Activated CD8-positive, alpha-beta T cell treated with anti-CD3 and anti-CD28 coated beads for 36 hours (primary cell): Measurements from ENCODE around the gene SS18L1. TPM values are rescaled to one million over a fixed set of nuclear protein-coding genes. Genes with fewer than 3 reads are reported as not detected.
A peak's percentile ranks its signal among the peaks of the same experiment; 100 is the strongest.

Source experiments
- ATAC-seq: fragments of 200-7000 bp; cut with Tn5 transposase; one replicate; pipeline ENCODE4 v1.10.0; 2021; ENCODE audit warnings: mild to moderate bottlenecking, moderate library complexity
- CTCF ChIA-PET: fragments of 350-600 bp; sonication (Branson Sonifier 250); formaldehyde crosslinking; loops from one replicate; lab custom pipeline; 2021; ENCODE audit warnings: antibody characterized with exemption; lab: Charles Lee
- POLR2A ChIA-PET: fragments of 350-600 bp; sonication (Branson Sonifier 250); formaldehyde crosslinking; loops from one replicate; lab custom pipeline; 2021; ENCODE audit warnings: antibody characterized with exemption; lab: Charles Lee
- DNase-seq: peaks from one replicate; pipeline ENCODE4 v3.0.0-alpha.2; 2020
- H3K27ac Mint-ChIP-seq: one replicate; pipeline ENCODE4 v1.8.0; 2021; ENCODE audit warnings: mild to moderate bottlenecking, mixed read lengths
- H3K27me3 Mint-ChIP-seq: one replicate; pipeline ENCODE4 v1.8.0; 2021; ENCODE audit warnings: mixed read lengths
- H3K36me3 Mint-ChIP-seq: one replicate; pipeline ENCODE4 v1.8.0; 2021; ENCODE audit warnings: low read depth, mixed read lengths
- H3K4me1 Mint-ChIP-seq: one replicate; pipeline ENCODE4 v1.8.0; 2021; ENCODE audit warnings: low read depth, mixed read lengths
- H3K4me3 Mint-ChIP-seq: one replicate; pipeline ENCODE4 v1.8.0; 2021; ENCODE audit warnings: mild to moderate bottlenecking, moderate library complexity, mixed read lengths
- H3K9me3 Mint-ChIP-seq: one replicate; pipeline ENCODE4 v1.8.0; 2021; ENCODE audit warnings: mixed read lengths
- CTCF ChIP-seq: fragments of 200-600 bp; IDR thresholded peaks from one replicate; pipeline ENCODE4 v1.8.0; 2022; ENCODE audit warnings: antibody characterized with exemption, mild to moderate bottlenecking
- intact Hi-C: fragments of 100-400 bp; cut with micrococcal nuclease; formaldehyde crosslinking; loops from one replicate; pipeline ENCODE4 v1.10.0; 2022
- total RNA-seq, 2 experiments: library from RNA; stranded (reverse); gene quantifications; one replicate each; pipeline ENCODE4 v1.2.3, GENCODE V29; 2021

The SS18L1 gene
- 10 to 100 TPM; 15.3 to 16.1 TPM for total RNA-seq

GRCh38 chr20:62143081-62143956 lies at the start of gene SS18L1, which contains the start of gene PSMA7:
TSS of gene SS18L1 (plus strand) at chr20:62143769. CDS start at chr20:62143821, 52 bp downstream.
TSS of gene PSMA7 (minus strand) at chr20:62143394. CDS start at chr20:62143303, 91 bp downstream.
- Mint-ChIP-seq H3K27me3 (no peaks in the 10 kb centered on the region), H3K27ac (peak within 1 kb of the TSS; percentile 89), H3K4me1 (peaks cover 48% of the 10 kb centered on the region), H3K36me3 (peaks cover 39% of the 10 kb centered on the region), H3K9me3 (no peaks in the 10 kb centered on the region), H3K4me3 (peak within 1 kb of the TSS; percentile 84)
- ATAC-seq (peak; percentile 90), DNase-seq (peak; percentile 85)
- CTCF ChIA-PET, result interaction anchor here (0.9 to 3.1 kb wide), 4 partner anchors 13 to 239 kb away, joined by 3 to 13 read pairs (median 6); no protein-coding TSS in a partner anchor
- no peak for TF ChIP-seq CTCF
- POLR2A ChIA-PET, result interaction anchor here (0.6 to 3.1 kb wide), 7 partner anchors 14 to 117 kb away, joined by 3 to 13 read pairs (median 4); partner anchors contain the start of genes LSM14B and TAF4
- intact Hi-C loops, result no loop called here

- Mint-ChIP-seq H3K9me3 (peaks cover 11% of the 10 kb centered on the region), H3K36me3 (peaks cover 3% of the 10 kb centered on the region), H3K27me3 (no peaks in the 10 kb centered on the region), H3K4me3 (no peak overlapping the region), H3K4me1 (no peaks in the 10 kb centered on the region), H3K27ac (no peak overlapping the region)
- DNase-seq, result no peak
- no peak for TF ChIP-seq CTCF
- POLR2A ChIA-PET, result no interaction called here
- CTCF ChIA-PET, result no interaction called here
- intact Hi-C loops, result no loop called here
- no peak for ATAC-seq
These were observed 46.9 kb upstream of the SS18L1 start for GRCh38 chr20:62096421-62097380.

- Mint-ChIP-seq H3K27me3 (no peaks in the 10 kb centered on the region), H3K4me1 (no peaks in the 10 kb centered on the region), H3K4me3 (no peak overlapping the region), H3K27ac (no peak overlapping the region), H3K36me3 (peaks cover 1% of the 10 kb centered on the region), H3K9me3 (peaks cover 14% of the 10 kb centered on the region)
- no peak for TF ChIP-seq CTCF
- ATAC-seq (no peak), DNase-seq (no peak)
- POLR2A ChIA-PET, result interaction anchor here (1.2 kb wide), 1 partner anchor 32 kb away, joined by 3 read pairs; no protein-coding TSS in a partner anchor
- intact Hi-C loops, result no loop called here
- CTCF ChIA-PET, result interaction anchor here (1.3 kb wide), 1 partner anchor 21 kb away, joined by 3 read pairs; no protein-coding TSS in a partner anchor
These were observed 45.6 kb upstream of the SS18L1 start for GRCh38 chr20:62097881-62098407.

- no peaks in the 10 kb centered on the region for H3K4me1 Mint-ChIP-seq
- no peak overlapping the region for H3K4me3 Mint-ChIP-seq
- CTCF ChIA-PET, result no interaction called here
- no peak for ATAC-seq
- no peak overlapping the region for H3K27ac Mint-ChIP-seq
- H3K36me3 Mint-ChIP-seq, result peaks cover 3% of the 10 kb centered on the region
- no peak for TF ChIP-seq CTCF
- POLR2A ChIA-PET, result interaction anchor here (1.4 kb wide), 1 partner anchor 21 kb away, joined by 4 read pairs; no protein-coding TSS in a partner anchor
- peaks cover 20% of the 10 kb centered on the region for H3K9me3 Mint-ChIP-seq
- no peaks in the 10 kb centered on the region for H3K27me3 Mint-ChIP-seq
- intact Hi-C loops, result no loop called here
- no peak for DNase-seq
These were observed 42.5 kb upstream of the SS18L1 start for GRCh38 chr20:62101078-62101477.
